ENCODE measurements around the gene SLC17A7. TPM values are rescaled to one million over a fixed set of nuclear protein-coding genes. Genes with fewer than 3 reads are reported as not detected.

The SLC17A7 gene
- total and polyA plus RNA-seq, 9 of the 15 experiments (the other 6 are each of a cell fraction or from before 2014, with no cell fraction given) = 1.1 to 15.7 (median 2.4) TPM

DNA sequence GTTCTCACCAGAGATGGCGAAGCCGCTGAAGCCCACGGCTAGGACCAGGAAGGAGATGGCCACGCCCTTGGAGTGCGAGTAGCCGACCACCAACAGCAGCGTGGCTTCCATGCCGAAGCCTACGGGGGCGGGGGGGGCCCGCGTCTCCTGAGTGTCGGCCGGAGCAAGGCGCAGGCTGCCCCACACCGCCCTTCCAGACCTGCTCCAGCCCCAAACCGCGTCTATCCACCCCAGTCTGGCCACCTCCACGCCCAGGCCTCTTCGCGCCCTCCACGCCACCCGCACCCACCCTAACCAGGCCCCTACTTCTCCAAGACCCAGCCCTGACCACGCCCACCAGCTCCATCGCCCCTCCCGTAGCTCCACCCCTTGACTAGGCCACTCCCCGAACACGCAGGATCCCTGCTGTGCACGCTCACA is 10.0 kb downstream of the SLC17A7 start:
- WGBS (ENCODE audit: insufficient coverage, low coverage, missing lambda C conversion rate) = 2% methylated on average over 22 of the region's 29 CpGs
- Histone ChIP-seq H4K20me1 (replicated peaks; ENCODE audit: control insufficient read depth, insufficient read depth, low read length) (no peaks in the 10 kb centered on the region), H3K4me3 (peak overlapping the region; percentile 50), H3K4me1 (replicated peaks in 1 of 2; ENCODE audit: control insufficient read depth in 2 of 2, insufficient read depth in 2 of 2, low read length in 2 of 2) (peaks cover 34 to 82% of the 10 kb centered on the region in 2 experiments), H3K36me3 (ENCODE audit: control insufficient read depth, insufficient read depth, low read length) (no peaks in the 10 kb centered on the region; the same call in 2 of the 3 replicates), H3K27ac (ENCODE audit: extremely low read depth, low read depth, low read length) (peak overlapping the region; percentile 75), H3K79me2 (ENCODE audit: control insufficient read depth, insufficient read depth, low read length) (peaks cover 9% of the 10 kb centered on the region), H3K9me1 (ENCODE audit: control insufficient read depth, insufficient read depth, low read length) (no peaks in the 10 kb centered on the region), H3K27me3 (ENCODE audit: control insufficient read depth in 2 of 2, insufficient read depth in 2 of 2, low read length in 2 of 2) (no peaks in the 10 kb centered on the region), H3K4me2 (ENCODE audit: insufficient read depth, low read length) (peak overlapping the region; percentile 93), H2AFZ (ENCODE audit: low read depth, low read length) (peak overlapping the region; percentile 84), H3K9ac (ENCODE audit: insufficient read depth in 1 of 2, low read depth in 2 of 2, low read length in 2 of 2) (peak overlapping the region; percentile 72 to 94), H3K9me3 (replicated peaks; ENCODE audit: control insufficient read depth, insufficient read depth, low read depth, low read length) (no peaks in the 10 kb centered on the region)
- BruUV-seq (replicated peaks) = no TSS peak
- in situ Hi-C loops (cut with MboI) = no loop called here
- DNase-seq (ENCODE audit: extremely low read depth in 1 of 4, low spot score in 3 of 4) (peak; percentile 85 to 92 (median 91)), ATAC-seq (peak; percentile 80), FAIRE-seq (peak; percentile 84)
- ChIA-PET POLR2A (interaction anchor here (1.0 to 1.6 kb wide), 3 partner anchors 9 to 20 kb away, joined by 4 to 14 read pairs (median 5); partner anchors contain the start of gene SLC17A7), CTCF (ENCODE audit: low intra/inter-chr PET ratio) (no interaction called here)
- intact Hi-C loops (cut with micrococcal nuclease) = loop anchor here (2.0 kb wide), 1 partner anchor 39 kb away; no protein-coding TSS in a partner anchor
- TF ChIP-seq RB1 (IDR thresholded peaks at IDR 0.05; ENCODE audit: low read depth) = peak; percentile 34; the same call in 1 of the 2 replicates
- TF ChIP-seq, protein P1, sequence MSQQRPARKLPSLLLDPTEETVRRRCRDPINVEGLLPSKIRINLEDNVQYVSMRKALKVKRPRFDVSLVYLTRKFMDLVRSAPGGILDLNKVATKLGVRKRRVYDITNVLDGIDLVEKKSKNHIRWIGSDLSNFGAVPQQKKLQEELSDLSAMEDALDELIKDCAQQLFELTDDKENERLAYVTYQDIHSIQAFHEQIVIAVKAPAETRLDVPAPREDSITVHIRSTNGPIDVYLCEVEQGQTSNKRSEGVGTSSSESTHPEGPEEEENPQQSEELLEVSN (IDR thresholded peaks at IDR 0.05; ENCODE audit: borderline replicate concordance in 1 of 2, extremely low read depth in 1 of 2, insufficient read depth in 1 of 2, insufficient read length in 1 of 2, low read depth in 1 of 2, low read length in 1 of 2, poor library complexity in 1 of 2, severe bottlenecking in 1 of 2) = peak in 1 of 2 experiments; percentile 51
- TF ChIP-seq TAF1 (IDR thresholded peaks at IDR 0.05; ENCODE audit: control insufficient read depth, extremely low read depth, insufficient read depth, low read length, severe bottlenecking) = peak; percentile 41
- TF ChIP-seq POLR2B (IDR thresholded peaks at IDR 0.05; ENCODE audit: low read depth, partially characterized antibody) = peak; percentile 63
- TF ChIP-seq, protein P2, sequence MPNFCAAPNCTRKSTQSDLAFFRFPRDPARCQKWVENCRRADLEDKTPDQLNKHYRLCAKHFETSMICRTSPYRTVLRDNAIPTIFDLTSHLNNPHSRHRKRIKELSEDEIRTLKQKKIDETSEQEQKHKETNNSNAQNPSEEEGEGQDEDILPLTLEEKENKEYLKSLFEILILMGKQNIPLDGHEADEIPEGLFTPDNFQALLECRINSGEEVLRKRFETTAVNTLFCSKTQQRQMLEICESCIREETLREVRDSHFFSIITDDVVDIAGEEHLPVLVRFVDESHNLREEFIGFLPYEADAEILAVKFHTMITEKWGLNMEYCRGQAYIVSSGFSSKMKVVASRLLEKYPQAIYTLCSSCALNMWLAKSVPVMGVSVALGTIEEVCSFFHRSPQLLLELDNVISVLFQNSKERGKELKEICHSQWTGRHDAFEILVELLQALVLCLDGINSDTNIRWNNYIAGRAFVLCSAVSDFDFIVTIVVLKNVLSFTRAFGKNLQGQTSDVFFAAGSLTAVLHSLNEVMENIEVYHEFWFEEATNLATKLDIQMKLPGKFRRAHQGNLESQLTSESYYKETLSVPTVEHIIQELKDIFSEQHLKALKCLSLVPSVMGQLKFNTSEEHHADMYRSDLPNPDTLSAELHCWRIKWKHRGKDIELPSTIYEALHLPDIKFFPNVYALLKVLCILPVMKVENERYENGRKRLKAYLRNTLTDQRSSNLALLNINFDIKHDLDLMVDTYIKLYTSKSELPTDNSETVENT (CRISPR knock-in tag; IDR thresholded peaks at IDR 0.05) = 0 out of 2 replicates have a peak, but pooled peaks have one; percentile 61
- peak; percentile 67; the same call in 1 of the 2 replicates for TF ChIP-seq LARP7 (IDR thresholded peaks at IDR 0.05)
- TF ChIP-seq PHF8 (IDR thresholded peaks at IDR 0.05; ENCODE audit: borderline replicate concordance, low read length) = peak; percentile 59; the same call in 1 of the 2 replicates
- peak; percentile 81 for TF ChIP-seq POLR2G (IDR thresholded peaks at IDR 0.05; ENCODE audit: low read depth, low read length)
- peak; percentile 64 for TF ChIP-seq TBP (optimal IDR thresholded peaks at IDR 0.05; ENCODE audit: low read depth, low read length)
- 0 out of 2 replicates have a peak, but pooled peaks have one; percentile 31 for TF ChIP-seq POLR2AphosphoS5 (IDR thresholded peaks at IDR 0.05; ENCODE audit: control insufficient read depth, insufficient read depth, low read depth, low read length)
- TF ChIP-seq BRD9 (IDR thresholded peaks at IDR 0.05; ENCODE audit: low read depth, partially characterized antibody) = no peak
- TF ChIP-seq NFRKB (IDR thresholded peaks at IDR 0.05; ENCODE audit: low read depth) = 0 out of 2 replicates have a peak, but pooled peaks have one; percentile 7
- peak; percentile 1 for TF ChIP-seq KDM5B (IDR thresholded peaks at IDR 0.05; ENCODE audit: insufficient replicate concordance, low read depth, low read length)
- TF ChIP-seq, protein P3, sequence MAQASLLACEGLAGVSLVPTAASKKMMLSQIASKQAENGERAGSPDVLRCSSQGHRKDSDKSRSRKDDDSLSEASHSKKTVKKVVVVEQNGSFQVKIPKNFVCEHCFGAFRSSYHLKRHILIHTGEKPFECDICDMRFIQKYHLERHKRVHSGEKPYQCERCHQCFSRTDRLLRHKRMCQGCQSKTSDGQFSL (CRISPR knock-in tag; IDR thresholded peaks at IDR 0.05) = 0 out of 2 replicates have a peak, but pooled peaks have one; percentile 61
- TF ChIP-seq, protein P3 (tag; IDR thresholded peaks at IDR 0.05) = peak in 1 of 2 experiments; percentile 44; a peak in 2 of 4 replicates
- TF ChIP-seq KLF1 (tag; IDR thresholded peaks at IDR 0.05) = no peak
- TF ChIP-seq BRD4 (IDR thresholded peaks at IDR 0.05) = no peak
- peak; percentile 69 for TF ChIP-seq EGR1 (conservative IDR thresholded peaks at IDR 0.05)
